Muscle layer of duodenum (tissue), 2 donors: Measurements from ENCODE around the gene ERRFI1.
A peak's percentile ranks its signal among the peaks of the same experiment; 100 is the strongest.
"Not testable (repeated sequence)": the region's sequence is repeated elsewhere in the genome, so short reads cannot be mapped to it uniquely, and the experiment has no call there.

Experiments
- H3K27ac ChIP-seq: one replicate; pipeline ENCODE4 v1.7.0; 2013; ENCODE audit warnings: mild to moderate bottlenecking, low read length
- H3K27me3 ChIP-seq: one replicate; pipeline ENCODE4 v1.7.0; 2013; ENCODE audit warnings: low read depth, mild to moderate bottlenecking, control low read depth, low read length
- H3K36me3 ChIP-seq, 2 donors: one replicate each; pipeline ENCODE4 v1.7.0; 2013; ENCODE audit warnings: low read length in 2 of 2, control low read depth in 1 of 2, mild to moderate bottlenecking in 1 of 2; ENCODE audit not compliant: insufficient read depth in 2 of 2, control insufficient read depth in 1 of 2
- H3K4me1 ChIP-seq, 2 donors: one replicate each; pipeline ENCODE4 v1.7.0; 2013; ENCODE audit warnings: low read length in 2 of 2, mild to moderate bottlenecking in 2 of 2, control low read depth in 1 of 2, moderate library complexity in 1 of 2; ENCODE audit not compliant: insufficient read depth in 2 of 2, control insufficient read depth in 1 of 2
- H3K4me3 ChIP-seq, 2 donors: one replicate each; pipeline ENCODE4 v1.7.0; 2013; ENCODE audit warnings: low read length in 2 of 2, low read depth in 1 of 2, mild to moderate bottlenecking in 1 of 2
- H3K9me3 ChIP-seq, 2 donors: one replicate each; pipeline ENCODE4 v1.7.0; 2013; ENCODE audit warnings: low read length in 2 of 2, control low read depth in 1 of 2, mild to moderate bottlenecking in 1 of 2; ENCODE audit not compliant: control insufficient read depth in 1 of 2
- donor health status: healthy.

The ERRFI1 gene, protein sequence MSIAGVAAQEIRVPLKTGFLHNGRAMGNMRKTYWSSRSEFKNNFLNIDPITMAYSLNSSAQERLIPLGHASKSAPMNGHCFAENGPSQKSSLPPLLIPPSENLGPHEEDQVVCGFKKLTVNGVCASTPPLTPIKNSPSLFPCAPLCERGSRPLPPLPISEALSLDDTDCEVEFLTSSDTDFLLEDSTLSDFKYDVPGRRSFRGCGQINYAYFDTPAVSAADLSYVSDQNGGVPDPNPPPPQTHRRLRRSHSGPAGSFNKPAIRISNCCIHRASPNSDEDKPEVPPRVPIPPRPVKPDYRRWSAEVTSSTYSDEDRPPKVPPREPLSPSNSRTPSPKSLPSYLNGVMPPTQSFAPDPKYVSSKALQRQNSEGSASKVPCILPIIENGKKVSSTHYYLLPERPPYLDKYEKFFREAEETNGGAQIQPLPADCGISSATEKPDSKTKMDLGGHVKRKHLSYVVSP

DNA sequence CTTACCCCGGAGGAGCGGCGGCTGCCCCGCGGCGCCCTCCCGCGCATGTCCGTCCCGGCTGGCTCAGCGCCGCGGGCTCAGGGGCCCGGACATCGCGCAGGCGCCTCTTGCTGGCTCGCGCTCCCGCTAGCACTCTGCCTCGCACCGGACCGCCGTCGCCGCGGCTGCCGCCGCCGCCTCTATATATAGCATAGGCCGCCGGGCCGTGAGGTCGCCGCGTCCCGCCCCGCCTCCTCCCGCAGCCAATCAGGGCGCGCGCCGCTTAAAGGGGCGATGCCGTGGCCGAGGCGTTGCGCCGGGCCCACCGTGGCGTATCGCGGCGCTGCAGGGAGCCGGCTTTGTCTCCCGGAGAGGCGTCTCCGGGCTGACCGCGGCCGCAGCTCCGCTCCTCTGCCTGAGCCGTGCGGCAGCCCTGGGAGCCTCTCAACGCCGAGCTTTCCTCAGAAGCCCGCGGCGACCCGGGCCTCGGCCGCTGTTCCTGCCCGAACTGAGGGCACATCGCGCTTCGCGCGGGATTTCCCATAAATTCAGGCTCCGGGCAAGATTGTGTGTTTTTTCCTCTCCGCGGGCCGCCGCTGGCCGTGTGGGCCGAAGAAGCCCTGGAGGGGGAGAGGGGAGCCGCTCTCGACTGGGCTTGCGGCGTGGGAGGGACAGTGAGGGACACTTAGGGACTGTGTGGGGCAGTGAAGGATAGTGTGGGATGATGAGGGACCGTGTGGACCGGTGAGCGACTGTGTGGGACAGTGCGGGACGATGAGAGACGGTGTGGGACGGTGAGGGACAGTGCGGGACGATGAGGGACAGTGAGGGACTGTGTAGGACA lies at the start of gene ERRFI1:
Gene ERRFI1, minus strand, starts transcription at position 157 of the 823 bp plus-strand sequence. CDS start 10,690 bp downstream, outside the sequence.
- Histone ChIP-seq H3K4me3 (peak within 1 kb of the TSS; percentile 74 to 96), H3K27ac (peak within 1 kb of the TSS; percentile 89), H3K27me3 (no peaks in the 10 kb centered on the region), H3K4me1 (peaks cover 0 to 17% of the 10 kb centered on the region in 2 donors), H3K9me3 (no peaks in the 10 kb centered on the region), H3K36me3 (no peaks in the 10 kb centered on the region)

GRCh38 chr1:8075511-8076051 lies 49.5 kb upstream of the ERRFI1 start:
- Histone ChIP-seq H3K4me1 (peaks cover 7 to 8% of the 10 kb centered on the region in 2 donors), H3K4me3 (no peak overlapping the region), H3K36me3 (no peaks in the 10 kb centered on the region), H3K27me3 (no peaks in the 10 kb centered on the region), H3K9me3 (no peaks in the 10 kb centered on the region), H3K27ac (no peak overlapping the region)

GRCh38 chr1:8073112-8073855 lies 47.2 kb upstream of the ERRFI1 start:
- Histone ChIP-seq H3K4me1 (peaks cover 7 to 8% of the 10 kb centered on the region in 2 donors), H3K36me3 (no peaks in the 10 kb centered on the region), H3K27me3 (no peaks in the 10 kb centered on the region), H3K4me3 (no peak overlapping the region), H3K9me3 (no peaks in the 10 kb centered on the region), H3K27ac (no peak overlapping the region)

DNA sequence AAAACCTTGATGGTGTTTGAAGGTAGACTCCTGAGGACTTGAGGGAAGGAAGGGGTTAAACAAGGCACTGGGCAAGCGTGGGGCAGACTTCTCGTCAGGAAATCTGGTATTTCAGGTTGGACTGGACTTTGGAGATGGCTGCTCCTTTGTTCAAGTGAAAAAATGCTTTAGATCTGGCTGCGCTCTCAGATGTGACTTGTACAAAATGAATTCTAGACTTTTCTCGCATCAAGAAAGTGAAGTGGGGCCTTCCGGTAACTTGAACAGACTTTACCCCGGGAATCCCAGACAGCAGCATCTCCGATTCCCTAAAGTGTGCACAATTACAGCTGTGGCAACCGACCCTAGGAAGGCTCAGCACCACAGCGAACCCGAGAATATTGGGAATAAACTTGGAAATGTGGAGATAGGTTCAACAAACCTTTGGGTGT lies 44.3 kb upstream of the ERRFI1 start:
- H3K27me3 ChIP-seq = no peaks in the 10 kb centered on the region
- H3K36me3 ChIP-seq = no peaks in the 10 kb centered on the region
- H3K9me3 ChIP-seq = no peaks in the 10 kb centered on the region
- H3K4me3 ChIP-seq = no peak overlapping the region
- H3K4me1 ChIP-seq = no peaks in the 10 kb centered on the region
- H3K27ac ChIP-seq = no peak overlapping the region

DNA sequence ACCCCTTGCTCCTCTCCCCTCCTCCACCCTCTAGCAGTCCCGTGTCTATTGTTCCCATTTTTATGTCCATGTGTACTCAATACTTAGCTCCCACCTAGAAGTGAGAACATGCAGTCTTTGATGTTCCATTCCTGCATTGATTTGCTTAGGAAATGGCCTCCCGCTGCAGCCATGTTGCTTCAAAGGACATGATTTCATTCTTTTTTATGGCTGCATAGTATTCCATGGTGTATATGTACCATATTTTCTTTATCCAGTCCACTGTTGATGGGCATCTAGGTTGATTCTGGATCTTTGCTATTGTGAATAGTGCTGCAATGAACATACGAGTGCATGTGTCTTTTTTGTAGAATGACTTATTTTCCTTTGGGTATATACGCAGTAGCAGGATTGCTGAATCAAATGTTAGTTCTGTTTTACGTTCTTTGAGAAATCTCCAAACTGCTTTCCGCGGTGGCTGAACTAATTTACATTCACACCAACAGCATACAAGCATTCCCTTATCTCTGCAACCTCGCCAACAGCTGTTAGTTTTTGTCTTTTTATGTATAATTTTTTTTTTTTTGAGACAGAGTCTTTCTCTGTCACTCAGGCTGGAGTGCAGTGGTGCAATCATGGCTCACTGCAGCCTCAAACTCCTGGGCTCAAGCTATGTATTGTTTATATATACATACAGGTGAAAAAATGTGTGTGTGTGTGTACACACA lies 43.7 kb upstream of the ERRFI1 start:
- not testable (repeated sequence) for H3K27ac ChIP-seq, H3K27me3 ChIP-seq, H3K36me3 ChIP-seq, H3K9me3 ChIP-seq, H3K4me1 ChIP-seq, H3K4me3 ChIP-seq

DNA sequence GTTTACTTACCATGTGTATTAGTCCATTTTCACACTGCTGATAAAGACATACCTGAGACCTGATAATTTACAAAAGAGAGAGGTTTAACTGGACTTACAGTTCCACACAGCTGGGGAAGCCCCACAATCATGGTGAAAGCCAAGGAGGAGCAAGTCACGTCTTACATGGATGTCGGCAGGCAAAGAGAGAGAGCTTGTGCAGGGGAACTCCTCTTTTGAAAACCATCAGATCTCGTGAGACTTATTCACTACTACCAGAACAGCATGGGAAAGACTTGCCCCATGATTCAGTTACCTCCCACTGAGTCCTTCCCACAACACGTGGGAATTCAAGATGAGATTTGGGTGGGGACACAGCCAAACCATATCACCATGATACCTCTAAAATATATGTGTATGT lies 39.3 kb upstream of the ERRFI1 start:
- Histone ChIP-seq H3K36me3 (no peaks in the 10 kb centered on the region), H3K27me3 (no peaks in the 10 kb centered on the region), H3K4me1 (peaks cover 0 to 21% of the 10 kb centered on the region in 2 donors), H3K4me3 (no peak overlapping the region), H3K9me3 (no peaks in the 10 kb centered on the region), H3K27ac (no peak overlapping the region)

DNA sequence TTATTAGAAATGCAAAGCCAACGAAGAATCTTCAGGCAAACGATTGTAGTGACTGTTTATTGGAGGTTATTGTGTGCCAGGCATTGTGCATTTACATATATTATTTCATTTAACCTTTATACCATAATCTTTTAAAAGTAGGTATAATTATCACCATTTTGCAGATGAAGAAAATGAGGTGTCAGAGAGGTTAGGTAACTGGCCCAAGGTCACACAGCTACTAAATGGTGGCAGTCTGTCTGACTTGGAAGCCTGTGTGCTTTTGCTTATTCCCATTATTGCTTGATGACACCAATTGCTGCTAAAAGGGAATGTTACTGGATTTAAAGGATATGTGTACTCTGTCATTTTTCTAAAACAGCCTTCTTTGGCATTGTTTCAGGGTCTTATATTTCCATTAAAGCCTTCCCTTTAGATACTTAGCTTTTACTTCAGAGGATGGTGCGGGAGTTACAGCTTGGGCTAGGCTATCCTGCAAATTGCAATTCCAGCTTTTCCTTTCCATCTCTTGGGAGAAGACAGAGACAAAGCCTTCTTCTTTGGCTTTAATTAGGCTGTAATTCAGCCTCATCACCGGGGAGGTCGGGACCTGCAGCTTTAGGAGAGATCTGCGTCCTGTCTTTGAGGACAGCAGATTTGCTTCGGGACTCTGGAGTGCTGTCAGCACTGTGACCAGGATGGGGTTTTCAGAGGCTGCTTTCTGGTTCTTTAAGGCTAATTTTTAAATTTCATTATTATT lies 37.4 kb upstream of the ERRFI1 start:
- Histone ChIP-seq H3K36me3 (no peaks in the 10 kb centered on the region), H3K4me1 (peaks cover 0 to 24% of the 10 kb centered on the region in 2 donors), H3K4me3 (no peak overlapping the region), H3K9me3 (no peaks in the 10 kb centered on the region), H3K27me3 (no peaks in the 10 kb centered on the region), H3K27ac (no peak overlapping the region)

DNA sequence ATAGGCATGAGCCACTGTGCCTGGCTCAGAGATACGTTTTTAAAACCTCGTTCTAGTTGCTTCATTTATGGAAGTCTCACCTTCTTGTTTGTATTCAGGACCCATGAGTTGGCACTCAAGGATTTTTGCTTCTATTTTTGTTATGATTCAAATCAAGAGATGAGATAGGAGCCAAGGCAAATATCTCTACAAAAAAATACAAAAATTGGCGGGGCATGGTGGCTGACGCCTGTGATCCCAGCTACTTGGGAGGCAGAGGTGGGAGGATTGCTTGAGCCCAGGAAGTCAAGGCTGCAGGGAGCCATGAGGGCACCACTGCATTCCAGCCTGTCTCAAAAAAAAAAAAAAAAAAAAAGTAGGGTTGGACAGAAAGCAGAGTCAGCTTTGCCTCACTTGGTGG lies 36.8 kb upstream of the ERRFI1 start:
- no peak overlapping the region for H3K27ac ChIP-seq
- peaks cover 0 to 25% of the 10 kb centered on the region in 2 donors for H3K4me1 ChIP-seq
- no peaks in the 10 kb centered on the region for H3K9me3 ChIP-seq
- no peaks in the 10 kb centered on the region for H3K27me3 ChIP-seq
- H3K4me3 ChIP-seq = no peak overlapping the region
- H3K36me3 ChIP-seq = no peaks in the 10 kb centered on the region

DNA sequence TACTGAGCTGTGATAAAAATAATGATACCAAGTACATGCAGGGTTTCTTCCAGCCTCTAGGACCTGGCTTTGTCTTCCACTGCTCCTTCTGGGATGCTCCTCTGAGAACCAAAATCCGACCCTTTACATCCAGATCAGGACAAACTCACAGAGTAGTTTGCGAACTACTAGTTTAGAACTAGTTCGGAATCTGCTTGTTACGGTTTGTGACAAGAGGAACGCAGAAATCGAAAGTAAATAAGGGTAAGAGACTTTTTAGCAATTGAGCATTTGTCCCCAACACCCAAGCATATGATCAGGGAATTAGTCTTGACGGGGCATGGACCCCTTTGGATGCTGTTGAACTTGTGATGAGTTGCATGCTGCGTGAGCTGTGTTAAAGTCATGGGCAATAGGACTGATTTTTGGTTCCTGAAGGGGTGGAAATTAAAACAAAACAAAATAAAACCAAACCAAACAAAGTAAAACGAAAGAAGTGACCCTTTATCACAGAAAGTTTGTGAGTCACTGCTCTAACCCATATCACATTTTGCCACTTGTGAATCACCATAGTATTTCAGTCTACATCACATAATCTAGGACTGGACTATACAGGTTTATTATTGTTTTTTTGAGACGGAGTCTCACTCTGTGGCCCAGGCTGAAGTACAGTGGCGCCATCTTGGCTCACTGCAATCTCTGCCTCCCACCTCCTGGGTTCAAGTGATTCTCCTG lies 35.7 kb upstream of the ERRFI1 start:
- no peaks in the 10 kb centered on the region for H3K9me3 ChIP-seq
- peak overlapping the region; percentile 16 for H3K27ac ChIP-seq
- H3K27me3 ChIP-seq = no peaks in the 10 kb centered on the region
- peaks cover 0 to 25% of the 10 kb centered on the region in 2 donors for H3K4me1 ChIP-seq
- no peaks in the 10 kb centered on the region for H3K36me3 ChIP-seq
- no peak overlapping the region for H3K4me3 ChIP-seq
